HT-29 (cell line): Measurements from ENCODE around the gene TSPAN7. TPM values are rescaled to one million over a fixed set of nuclear protein-coding genes. Genes with fewer than 3 reads are reported as not detected.

ENCODE experiments used
- DNase-seq: peaks from one replicate; pipeline ENCODE4 v3.0.0-alpha.2; 2015; ENCODE audit warnings: low spot score
- total RNA-seq: library from RNA; depleted of rRNA; stranded (reverse); fragments of >200 nt; shearing (Covaris generic); gene quantifications from 2 replicates; pipeline ENCODE4 v1.2.3, GENCODE V29; 2014; rRNA removed

TSPAN7 gene
- total RNA-seq, result not detected in 2 replicates

DNA sequence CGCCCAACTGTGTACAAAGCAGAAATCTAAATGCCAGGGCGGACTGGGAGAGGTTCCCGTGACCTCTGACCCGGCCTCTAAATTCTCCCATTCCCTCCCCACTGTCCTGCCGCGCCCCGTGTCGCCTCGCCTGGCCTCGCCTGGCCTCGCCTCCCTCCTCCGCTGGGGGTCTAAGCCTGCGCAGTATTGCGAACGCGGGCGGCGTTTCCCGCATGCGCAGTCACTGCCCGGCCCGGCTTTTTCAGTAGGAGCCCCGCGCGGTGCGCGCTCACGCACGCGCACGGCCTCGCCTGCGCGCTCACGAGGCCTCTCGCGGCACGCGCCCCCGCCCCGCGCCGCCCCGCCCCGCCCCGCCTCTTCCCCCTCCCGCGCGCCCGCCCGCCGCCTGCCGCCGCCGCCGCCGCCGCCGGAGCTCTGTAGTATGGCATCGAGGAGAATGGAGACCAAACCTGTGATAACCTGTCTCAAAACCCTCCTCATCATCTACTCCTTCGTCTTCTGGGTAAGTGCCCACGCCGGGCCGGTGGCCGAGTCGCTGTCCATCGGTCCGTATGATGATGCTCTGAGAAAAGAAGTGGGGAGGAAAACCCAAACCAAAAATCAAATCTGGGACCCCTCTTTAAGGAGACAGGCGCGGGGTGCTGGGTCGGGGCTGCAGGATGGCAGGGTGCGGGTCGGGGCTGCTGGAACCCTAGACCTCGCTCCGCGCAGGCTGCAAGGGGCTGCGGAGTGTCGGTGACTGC, at the start of gene TSPAN7:
TSPAN7 (plus strand) TSS at position 417 of the 743 bp plus-strand sequence; CDS start at position 422, 5 bp downstream.
- DNase-seq, result peak; percentile 31

- no peak for DNase-seq
These were observed 48.1 kb upstream of the TSPAN7 start for GRCh38 chrX:38513112-38513742.

GRCh38 chrX:38514016-38514854, 47.1 kb upstream of the TSPAN7 start:
- no peak for DNase-seq

DNA sequence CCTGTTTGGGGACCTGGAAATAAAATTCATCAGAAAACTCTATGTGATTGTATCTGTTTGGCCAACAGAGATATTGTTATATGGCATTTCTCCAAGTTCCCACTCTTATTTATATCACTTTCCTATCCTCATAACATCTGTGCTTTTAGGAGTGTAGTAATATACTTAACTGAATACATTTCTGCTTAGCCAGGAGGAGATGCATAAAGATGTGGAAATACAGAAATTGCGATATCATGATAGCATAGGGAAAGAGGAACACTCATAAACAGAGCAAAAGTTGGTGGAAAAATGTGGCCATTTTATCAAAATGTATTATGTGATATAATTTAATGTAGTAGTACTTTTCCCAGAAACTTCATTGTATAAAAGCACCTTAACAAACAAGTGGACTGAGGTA, 46.1 kb upstream of the TSPAN7 start:
- no peak for DNase-seq

DNA sequence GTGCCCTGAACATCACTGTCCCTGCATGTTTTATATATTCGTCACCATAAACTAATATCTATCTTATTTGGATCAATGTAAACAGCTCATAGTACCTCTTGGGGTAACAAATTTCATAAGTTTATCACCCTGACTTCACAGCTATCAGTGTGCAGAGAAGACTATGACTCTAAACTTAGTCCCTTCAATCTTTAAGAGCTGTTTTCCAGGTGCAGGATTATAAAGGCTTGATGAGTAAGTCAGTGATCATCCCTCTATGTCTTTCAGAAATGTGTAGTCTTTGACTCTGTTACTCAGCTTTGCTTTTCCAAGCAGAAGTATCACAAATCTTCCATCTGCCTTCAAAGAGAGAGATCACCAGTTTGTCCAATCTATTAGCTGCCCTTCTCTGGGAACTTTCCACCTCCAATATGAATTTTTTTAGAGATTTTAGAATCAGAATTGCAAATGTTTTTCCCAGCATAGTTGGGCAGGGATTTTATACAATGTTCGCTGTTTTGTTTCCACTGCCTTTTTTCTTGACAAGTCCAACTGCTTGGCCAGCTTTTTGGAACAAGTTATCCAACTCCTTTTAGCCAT, 45.1 kb upstream of the TSPAN7 start:
- DNase-seq, result no peak

GRCh38 chrX:38519651-38520050, 41.7 kb upstream of the TSPAN7 start:
- DNase-seq, result no peak

DNA sequence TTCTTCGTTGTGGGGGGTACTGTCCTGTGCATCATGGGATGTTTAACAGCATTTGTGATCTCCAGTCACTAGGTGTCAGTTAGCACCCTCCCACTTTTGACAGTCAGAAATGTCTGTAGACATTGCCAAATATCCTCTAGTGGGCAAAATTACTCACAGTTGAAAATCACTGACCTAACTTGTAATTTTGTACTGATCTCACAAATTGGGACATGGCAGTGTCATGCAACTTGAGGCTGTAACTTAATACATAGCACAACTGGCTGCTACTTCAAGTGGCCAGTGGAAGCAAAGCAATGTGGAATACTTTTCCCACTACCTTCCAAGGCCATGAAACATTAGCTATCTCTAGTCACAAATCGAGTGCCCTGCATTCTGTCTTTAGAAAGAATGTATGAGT, 23.2 kb upstream of the TSPAN7 start:
- DNase-seq, result no peak

- no peak for DNase-seq
These were observed 21.6 kb upstream of the TSPAN7 start for GRCh38 chrX:38539748-38540147.

GRCh38 chrX:38548508-38548907, 12.8 kb upstream of the TSPAN7 start:
- no peak for DNase-seq

DNA sequence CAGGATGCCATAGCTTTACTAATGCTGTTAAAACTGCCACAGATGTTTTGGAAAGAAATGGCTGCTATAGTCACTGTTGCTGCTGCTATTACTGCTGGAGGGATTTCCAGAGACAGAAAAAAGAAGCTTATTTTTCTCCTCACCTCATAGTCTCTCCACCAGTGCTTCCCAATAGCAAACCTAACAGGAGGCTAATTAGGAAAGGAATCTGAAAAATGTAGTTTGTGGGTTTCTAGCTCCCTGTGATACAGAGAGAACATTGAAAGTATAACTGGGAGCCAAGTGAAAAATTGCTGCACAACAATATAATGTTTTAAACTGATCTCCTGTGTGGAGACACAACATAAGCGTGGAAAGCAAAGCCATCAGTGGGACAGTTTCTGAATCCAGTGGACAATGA, 8.6 kb upstream of the TSPAN7 start:
- no peak for DNase-seq

- no peak for DNase-seq
These were observed 2.7 kb upstream of the TSPAN7 start for GRCh38 chrX:38558686-38559085.

- DNase-seq, result no peak
These were observed 591 bp upstream of the TSPAN7 start for GRCh38 chrX:38560776-38561125.

DNA sequence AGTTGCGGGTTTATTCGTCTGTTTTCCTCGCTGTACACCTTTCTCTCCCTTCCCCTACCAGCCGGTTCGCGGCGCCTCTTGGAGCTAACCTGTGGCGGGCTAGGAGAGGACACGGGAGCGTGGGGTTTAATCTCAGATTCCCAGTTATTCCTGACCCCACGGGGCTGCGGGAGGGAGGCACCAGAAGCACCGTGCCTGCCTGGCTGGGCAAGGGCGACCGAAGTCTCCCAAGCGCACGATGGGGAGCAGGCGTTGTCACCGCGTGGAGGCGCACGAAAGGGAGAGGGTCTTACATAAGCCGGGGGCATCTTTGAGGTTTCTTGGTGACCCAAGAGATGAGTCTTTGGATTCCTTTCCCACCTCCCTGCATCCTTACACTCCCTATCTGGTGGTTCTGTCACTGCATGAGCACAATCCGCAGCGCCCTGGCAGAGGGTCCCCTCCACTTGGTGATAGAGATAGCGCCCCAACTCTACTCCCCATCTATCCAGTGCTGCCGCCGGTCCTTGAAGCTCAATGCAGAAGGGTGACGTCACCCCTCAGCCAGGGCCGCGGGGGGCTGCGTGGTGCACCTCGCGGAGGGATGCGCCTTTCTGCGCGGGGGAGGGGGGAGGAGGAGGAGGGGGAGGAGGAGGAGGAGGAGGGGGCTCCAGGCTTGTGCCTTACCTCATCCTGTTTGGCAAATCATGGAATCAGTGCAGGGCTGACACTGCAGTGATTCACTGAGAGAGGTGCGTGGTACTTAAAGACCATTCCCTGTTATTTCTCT, 793 bp downstream of the TSPAN7 start:
- no peak for DNase-seq

DNA sequence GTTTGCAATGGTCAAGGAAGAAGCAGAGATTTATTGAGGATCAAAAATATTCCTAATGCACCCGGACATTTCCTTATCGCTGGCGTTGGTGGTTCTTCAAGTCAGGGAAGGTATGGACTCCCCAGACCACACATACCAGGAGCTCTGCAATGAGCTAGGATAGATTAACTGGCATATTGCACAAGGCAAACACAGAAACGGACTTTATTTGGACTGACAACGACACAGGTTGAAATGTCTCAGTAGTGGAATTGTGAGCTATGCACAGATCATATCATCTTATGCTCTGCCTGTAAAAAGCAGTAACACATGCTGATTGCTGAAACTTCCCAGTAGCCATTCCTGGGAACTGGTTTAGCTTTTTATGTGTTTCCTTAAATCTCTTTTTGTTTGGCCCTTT, 1.7 kb downstream of the TSPAN7 start:
- DNase-seq, result no peak

- DNase-seq, result no peak
These were observed 9.1 kb downstream of the TSPAN7 start for GRCh38 chrX:38570396-38570795.

DNA sequence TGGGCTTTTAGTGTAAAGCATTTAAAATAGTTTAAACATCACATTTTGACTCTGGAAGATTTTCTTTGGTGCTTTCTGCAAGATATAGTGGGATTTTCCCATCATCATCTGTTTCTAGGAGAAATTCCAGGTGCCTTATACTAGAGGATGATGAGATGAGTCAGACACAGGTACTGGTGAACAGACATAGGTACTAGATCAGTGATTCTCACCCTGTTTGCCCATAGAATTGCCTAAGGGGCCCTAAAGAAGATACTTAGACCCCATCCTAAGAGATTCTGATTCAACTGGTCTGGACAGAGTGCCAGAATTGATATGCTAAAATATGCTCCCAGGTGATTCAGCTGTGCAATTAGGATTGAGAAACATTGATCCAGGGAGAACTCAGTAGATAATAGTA, 9.7 kb downstream of the TSPAN7 start:
- DNase-seq, result no peak

DNA sequence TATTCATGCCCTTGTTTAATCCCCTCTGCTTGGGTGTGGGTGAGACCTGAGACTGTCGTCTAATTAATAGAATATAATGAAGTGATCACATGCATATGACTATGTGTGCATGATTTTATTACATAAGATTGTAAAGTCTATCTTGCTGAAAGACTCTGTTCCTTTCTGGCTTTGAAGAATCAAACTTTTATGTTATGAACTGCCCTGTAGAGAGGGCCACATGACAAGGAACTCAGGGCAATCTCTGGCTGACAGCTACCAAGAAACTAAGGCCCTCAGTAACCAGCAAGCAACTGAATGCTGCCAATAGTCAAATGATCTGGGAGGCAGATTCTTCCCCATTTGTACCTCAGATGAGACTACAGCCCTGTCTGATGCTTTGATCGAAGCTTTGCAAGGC, 13.5 kb downstream of the TSPAN7 start:
- DNase-seq, result no peak

DNA sequence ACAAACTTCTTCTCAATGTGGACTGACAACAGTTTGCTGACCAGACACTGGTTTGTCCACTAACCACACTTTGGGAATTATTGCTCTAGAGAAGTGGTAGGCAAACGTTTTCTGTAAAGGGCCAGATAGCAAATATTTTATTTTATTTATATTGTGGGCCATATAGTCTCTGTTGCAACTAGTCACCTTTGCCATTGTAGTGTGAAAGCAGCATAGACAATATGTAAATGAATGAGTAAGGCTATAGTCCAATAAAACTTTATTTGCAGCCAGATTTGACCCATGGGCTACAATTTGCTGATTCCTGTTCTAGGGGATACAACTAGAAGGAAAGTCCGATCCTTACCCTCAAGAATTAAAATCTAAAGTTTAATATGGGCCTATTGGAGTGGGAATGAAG, 14.5 kb downstream of the TSPAN7 start:
- no peak for DNase-seq

DNA sequence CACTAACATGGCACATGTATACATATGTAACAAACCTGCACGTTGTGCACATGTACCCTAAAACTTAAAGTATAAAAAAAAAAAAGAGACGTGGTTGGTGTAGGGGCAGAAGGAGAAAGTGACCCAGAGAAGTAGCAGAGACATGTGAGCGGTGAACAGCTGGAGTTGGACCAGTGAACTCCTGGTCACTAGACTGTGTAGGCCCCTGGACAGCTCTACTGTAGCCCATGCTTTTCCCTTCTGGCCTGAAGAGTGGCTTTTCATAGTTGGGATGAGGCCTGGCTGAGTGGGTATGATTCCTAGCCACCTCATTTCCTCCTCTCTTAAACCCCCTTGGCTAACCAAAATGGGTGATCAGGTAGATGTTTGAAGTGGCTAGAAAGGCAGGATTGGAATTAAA, 16.4 kb downstream of the TSPAN7 start:
- DNase-seq, result no peak

DNA sequence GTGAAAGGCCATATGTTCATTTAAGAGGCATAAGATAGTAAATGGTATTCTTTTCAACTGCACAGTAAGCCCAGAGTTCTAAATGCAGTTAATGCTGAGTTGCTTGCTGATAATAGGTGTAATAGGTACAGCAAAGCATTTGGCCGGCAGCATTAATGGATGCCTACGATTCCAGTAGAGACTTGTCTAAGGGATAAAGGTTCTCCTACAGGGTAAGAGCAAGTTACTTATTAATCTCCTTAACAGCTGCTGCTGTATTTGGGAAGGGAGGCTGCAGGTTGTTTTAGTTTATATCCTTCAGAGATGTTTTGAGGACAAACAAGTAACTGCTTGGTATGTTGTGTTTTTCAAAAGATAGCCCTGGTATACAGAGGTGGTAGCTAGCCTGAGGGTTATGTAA, 16.8 kb downstream of the TSPAN7 start:
- no peak for DNase-seq

DNA sequence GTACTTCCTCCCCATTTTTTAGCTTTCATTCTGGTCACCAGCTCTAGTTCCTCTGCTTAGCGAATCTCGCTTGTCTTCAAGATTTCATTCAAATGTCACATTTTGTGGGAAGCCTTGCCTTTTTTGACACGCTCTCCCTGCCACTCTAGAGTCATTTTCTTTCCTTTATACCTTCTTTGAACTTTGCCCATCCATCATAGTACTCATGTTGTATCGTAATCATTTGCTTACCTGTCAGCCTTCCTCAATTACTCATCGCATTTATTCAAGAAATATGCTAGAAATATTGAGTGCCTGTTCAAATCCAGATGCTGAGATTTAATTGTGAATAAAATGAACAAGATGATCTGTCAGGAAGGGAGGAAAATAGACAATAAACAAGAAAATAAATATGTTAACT, 21.8 kb downstream of the TSPAN7 start:
- DNase-seq, result no peak
